Trophoblast cell (in vitro differentiated cells and primary cell): ENCODE results near the gene EFCAB13.
"Not testable (repeated sequence)": the region's sequence is repeated elsewhere in the genome, so short reads cannot be mapped to it uniquely, and the experiment has no call there.

Experiments
- DNase-seq, 2 donors: peaks; one replicate each; pipeline ENCODE4 v3.0.0-alpha.2; 2016
- H2AFZ ChIP-seq: 2 replicates; pipeline ENCODE4 v1.6.1; 2013; ENCODE audit warnings: low read length, moderate library complexity, mild to moderate bottlenecking; ENCODE audit not compliant: insufficient read depth, poor library complexity
- H2AK5ac ChIP-seq: 2 replicates; pipeline ENCODE4 v1.6.1; 2013; ENCODE audit warnings: mild to moderate bottlenecking, low read length
- H2BK120ac ChIP-seq: 2 replicates; pipeline ENCODE4 v1.6.1; 2013; ENCODE audit warnings: low read length, mild to moderate bottlenecking, moderate library complexity; ENCODE audit not compliant: insufficient read depth, poor library complexity
- H2BK12ac ChIP-seq: 2 replicates; pipeline ENCODE4 v1.6.1; 2013; ENCODE audit warnings: mild to moderate bottlenecking, low read length, moderate library complexity
- H2BK5ac ChIP-seq: 2 replicates; pipeline ENCODE4 v1.6.1; 2013; ENCODE audit warnings: low read length, low read depth, moderate library complexity, mild to moderate bottlenecking; ENCODE audit not compliant: poor library complexity
- H3K14ac ChIP-seq: 2 replicates; pipeline ENCODE4 v1.6.1; 2013; ENCODE audit warnings: mild to moderate bottlenecking, low read length
- H3K18ac ChIP-seq: 2 replicates; pipeline ENCODE4 v1.6.1; 2013; ENCODE audit warnings: mild to moderate bottlenecking, low read length
- H3K23ac ChIP-seq: 2 replicates; pipeline ENCODE4 v1.6.1; 2013; ENCODE audit warnings: low read length
- H3K27ac ChIP-seq: 2 replicates; pipeline ENCODE4 v1.5.1; 2013; ENCODE audit warnings: low read depth, mild to moderate bottlenecking, inconsistent platforms, low read length, moderate library complexity
- H3K27me3 ChIP-seq: 2 replicates; pipeline ENCODE4 v1.6.1; 2013; ENCODE audit warnings: inconsistent platforms, mild to moderate bottlenecking, low read length, moderate library complexity; ENCODE audit not compliant: insufficient read depth
- H3K36me3 ChIP-seq, 2 experiments: 1 replicate in 1 of 2; 2 replicates in 1 of 2; pipeline ENCODE4 v1.6.1; 2013; ENCODE audit warnings: low read length in 2 of 2, mild to moderate bottlenecking in 2 of 2, moderate library complexity in 1 of 2; ENCODE audit not compliant: insufficient read depth in 2 of 2, control insufficient read depth in 1 of 2
- H3K4ac ChIP-seq: 2 replicates; pipeline ENCODE4 v1.6.1; 2013; ENCODE audit warnings: low read depth, mild to moderate bottlenecking, low read length, moderate library complexity
- H3K4me1 ChIP-seq, 2 experiments: 1 replicate in 1 of 2; 2 replicates in 1 of 2; pipeline ENCODE4 v1.6.1; 2013; ENCODE audit warnings: low read length in 2 of 2, mild to moderate bottlenecking in 2 of 2, moderate library complexity in 1 of 2; ENCODE audit not compliant: insufficient read depth in 2 of 2, control insufficient read depth in 1 of 2
- H3K4me2 ChIP-seq: 2 replicates; pipeline ENCODE4 v1.6.1; 2013; ENCODE audit warnings: inconsistent platforms, mild to moderate bottlenecking, low read length, moderate library complexity
- H3K4me3 ChIP-seq: 2 replicates; pipeline ENCODE4 v1.5.1; 2013; ENCODE audit warnings: mild to moderate bottlenecking, low read depth, low read length, inconsistent platforms
- H3K79me1 ChIP-seq: one replicate; pipeline ENCODE4 v1.6.1; 2013; ENCODE audit warnings: low read length
- H3K79me2 ChIP-seq: 2 replicates; pipeline ENCODE4 v1.6.1; 2013; ENCODE audit warnings: low read length, mild to moderate bottlenecking; ENCODE audit not compliant: control insufficient read depth, insufficient read depth, poor library complexity
- H3K9ac ChIP-seq: 2 replicates; pipeline ENCODE4 v1.6.1; 2013; ENCODE audit warnings: mild to moderate bottlenecking, low read length
- H3K9me3 ChIP-seq: 2 replicates; pipeline ENCODE4 v1.6.1; 2013; ENCODE audit warnings: low read depth, mild to moderate bottlenecking, control low read depth, inconsistent platforms, low read length; ENCODE audit not compliant: insufficient read depth
- H4K12ac ChIP-seq: 2 replicates; pipeline ENCODE4 v1.6.1; 2013; ENCODE audit warnings: low read depth, mild to moderate bottlenecking, low read length, moderate library complexity
- H4K8ac ChIP-seq: 2 replicates; pipeline ENCODE4 v1.6.1; 2013; ENCODE audit warnings: low read depth, mild to moderate bottlenecking, low read length, moderate library complexity
- H4K91ac ChIP-seq: one replicate; pipeline ENCODE4 v1.6.1; 2013; ENCODE audit warnings: low read depth, mild to moderate bottlenecking, low read length, moderate library complexity
- WGBS: extraction: QIAGEN DNeasy Blood & Tissue Kit; methylation state at CpG from one replicate; pipeline ENCODE4 v1.1.7; 2013; ENCODE audit warnings: missing lambda C conversion rate; ENCODE audit not compliant: insufficient read length, insufficient coverage; ENCODE audit errors: extremely low coverage; 5-methylcytosine and 5-hydroxymethylcytosine counted together

EFCAB13 gene

GRCh38 chr17:47465165-47465564 lies 141.4 kb downstream of the EFCAB13 start:
- no peak overlapping the region for H4K12ac ChIP-seq
- no peak overlapping the region for H2BK5ac ChIP-seq
- no peak overlapping the region for H3K9ac ChIP-seq
- no peak overlapping the region for H4K8ac ChIP-seq
- H3K36me3 ChIP-seq, result peaks cover 0 to 3% of the 10 kb centered on the region in 2 experiments
- no peak overlapping the region for H3K4me3 ChIP-seq
- no peaks in the 10 kb centered on the region for H3K79me1 ChIP-seq
- no peak overlapping the region for H3K14ac ChIP-seq
- H3K27me3 ChIP-seq, result no peaks in the 10 kb centered on the region
- peak in 1 of 2 donors; percentile 3 for DNase-seq
- no CpG with 5 or more reads among the region's 3 CpGs for WGBS
- no peak overlapping the region for H3K27ac ChIP-seq
- H3K4me1 ChIP-seq, result no peaks in the 10 kb centered on the region
- H2BK12ac ChIP-seq, result no peak overlapping the region
- no peak overlapping the region for H3K23ac ChIP-seq
- no peaks in the 10 kb centered on the region for H3K79me2 ChIP-seq
- H3K4ac ChIP-seq, result no peak overlapping the region
- no peak overlapping the region for H4K91ac ChIP-seq
- no peak overlapping the region for H3K4me2 ChIP-seq
- no peak overlapping the region for H3K18ac ChIP-seq
- H2AFZ ChIP-seq, result no peak overlapping the region
- H3K9me3 ChIP-seq, result no peaks in the 10 kb centered on the region
- H2BK120ac ChIP-seq, result no peak overlapping the region
- H2AK5ac ChIP-seq, result no peak overlapping the region

GRCh38 chr17:47466976-47467375 lies 143.2 kb downstream of the EFCAB13 start:
- not testable (repeated sequence) for H3K27ac ChIP-seq, H3K9me3 ChIP-seq, H2BK5ac ChIP-seq, H3K4me2 ChIP-seq, H2BK120ac ChIP-seq, H3K4me1 ChIP-seq, H4K8ac ChIP-seq, H4K91ac ChIP-seq, H3K9ac ChIP-seq, H3K4me3 ChIP-seq, H3K27me3 ChIP-seq, H3K4ac ChIP-seq, H3K14ac ChIP-seq, H3K79me2 ChIP-seq, H2AFZ ChIP-seq, H2AK5ac ChIP-seq, H2BK12ac ChIP-seq, H3K79me1 ChIP-seq, H3K23ac ChIP-seq, H3K36me3 ChIP-seq, H4K12ac ChIP-seq, H3K18ac ChIP-seq
- WGBS, result no CpG with 5 or more reads among the region's 4 CpGs
- DNase-seq, result peak; percentile 32 to 65

GRCh38 chr17:47470836-47471235 lies 147.1 kb downstream of the EFCAB13 start:
- H4K12ac ChIP-seq, result no peak overlapping the region
- no peak overlapping the region for H4K91ac ChIP-seq
- H4K8ac ChIP-seq, result no peak overlapping the region
- no peak overlapping the region for H3K4me3 ChIP-seq
- no peak overlapping the region for H2BK5ac ChIP-seq
- H2AK5ac ChIP-seq, result no peak overlapping the region
- no peak overlapping the region for H2BK12ac ChIP-seq
- H3K4me2 ChIP-seq, result no peak overlapping the region
- H3K4me1 ChIP-seq, result no peaks in the 10 kb centered on the region
- H2BK120ac ChIP-seq, result no peak overlapping the region
- H3K18ac ChIP-seq, result no peak overlapping the region
- DNase-seq, result peak; percentile 67 to 84
- H3K9ac ChIP-seq, result no peak overlapping the region
- no peak overlapping the region for H2AFZ ChIP-seq
- H3K14ac ChIP-seq, result no peak overlapping the region
- WGBS, result no CpG with 5 or more reads among the region's 5 CpGs
- H3K23ac ChIP-seq, result no peak overlapping the region
- no peaks in the 10 kb centered on the region for H3K9me3 ChIP-seq
- H3K36me3 ChIP-seq, result peaks cover 5 to 15% of the 10 kb centered on the region in 2 experiments
- no peaks in the 10 kb centered on the region for H3K79me1 ChIP-seq
- no peaks in the 10 kb centered on the region for H3K79me2 ChIP-seq
- no peaks in the 10 kb centered on the region for H3K27me3 ChIP-seq
- H3K27ac ChIP-seq, result no peak overlapping the region
- no peak overlapping the region for H3K4ac ChIP-seq

- H3K4me2 ChIP-seq, DNase-seq, H3K79me1 ChIP-seq, H2AK5ac ChIP-seq, H3K4me3 ChIP-seq, H3K9me3 ChIP-seq, H3K18ac ChIP-seq, H2BK120ac ChIP-seq, H3K4me1 ChIP-seq, H2AFZ ChIP-seq, H2BK12ac ChIP-seq, H3K27ac ChIP-seq, H4K8ac ChIP-seq, H4K91ac ChIP-seq, H2BK5ac ChIP-seq, H3K23ac ChIP-seq, H3K4ac ChIP-seq, H3K79me2 ChIP-seq, H4K12ac ChIP-seq, H3K9ac ChIP-seq, H3K14ac ChIP-seq, H3K27me3 ChIP-seq: not testable (repeated sequence)
- no CpG with 5 or more reads among the region's 6 CpGs for WGBS
- H3K36me3 ChIP-seq, result peaks cover 5 to 15% of the 10 kb centered on the region in 2 experiments
These were observed 148.3 kb downstream of the EFCAB13 start for GRCh38 chr17:47472073-47472472.
